GM21528 (cell line): Measurements from ENCODE around the gene LRRC17.
"Not testable (repeated sequence)": the region's sequence is repeated elsewhere in the genome, so short reads cannot be mapped to it uniquely, and the experiment has no call there.

Experiments
- ATAC-seq: cut with Tn5 transposase; IDR thresholded peaks from one replicate; pipeline ENCODE4 v1.9.1; 2021; ENCODE audit warnings: mild to moderate bottlenecking, moderate library complexity; ENCODE audit not compliant: unreplicated experiment, low FRiP score

LRRC17 gene

DNA sequence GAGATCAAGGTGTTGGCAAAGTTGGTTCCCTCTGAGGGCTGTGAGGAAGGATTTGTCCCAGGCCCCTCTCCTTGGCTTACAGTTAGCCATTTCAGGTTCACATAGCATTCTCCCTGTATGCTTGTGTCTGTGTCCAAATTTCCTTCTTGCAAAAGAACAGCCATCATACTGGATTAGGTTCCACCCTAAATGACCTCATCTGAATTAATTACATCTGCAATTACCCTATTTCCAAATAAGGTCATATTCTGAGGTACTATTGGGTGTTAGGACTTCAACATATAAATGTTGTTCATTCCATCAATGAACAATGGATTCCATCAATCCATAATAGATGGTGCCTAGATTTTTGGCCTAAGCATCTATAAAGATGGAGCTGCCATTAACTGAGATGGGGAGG, 16.2 kb upstream of the LRRC17 start:
- ATAC-seq, result no peak

GRCh38 chr7:102897211-102897631, 15.6 kb upstream of the LRRC17 start:
- ATAC-seq, result no peak

DNA sequence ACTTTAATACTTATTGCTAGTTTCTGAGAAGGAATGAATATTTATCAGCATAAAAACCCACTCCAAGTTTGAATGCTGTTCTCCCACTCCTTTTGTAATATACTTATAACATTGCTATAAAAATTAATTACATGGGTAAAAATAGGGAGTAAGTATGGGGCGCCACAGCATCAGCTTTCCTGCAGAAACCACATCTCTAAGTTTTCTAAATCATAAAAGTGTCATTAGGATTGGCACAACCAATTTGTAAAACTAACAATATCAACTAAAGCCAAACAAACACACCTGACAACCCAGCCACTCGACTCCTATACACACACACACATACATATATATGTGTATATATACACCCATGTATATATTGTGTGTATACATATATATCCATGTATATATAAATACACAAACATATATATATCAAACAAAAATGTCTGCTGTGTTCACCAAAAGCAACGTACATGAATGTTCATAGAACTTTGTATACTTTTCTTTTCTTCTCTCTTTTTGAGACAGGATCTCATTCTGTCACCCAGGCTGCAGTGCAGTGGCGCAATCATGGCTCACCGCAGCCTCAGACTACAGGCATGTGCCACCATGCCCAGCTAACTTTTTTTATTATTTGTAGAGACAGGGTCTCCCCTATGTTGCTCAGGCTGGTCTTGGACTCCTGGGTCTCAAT, 14.8 kb upstream of the LRRC17 start:
- no peak for ATAC-seq

- ATAC-seq, result no peak
Measured at GRCh38 chr7:102898532-102898859, 14.3 kb upstream of the LRRC17 start.

GRCh38 chr7:102902052-102902451, 10.7 kb upstream of the LRRC17 start:
- not testable (repeated sequence) for ATAC-seq

GRCh38 chr7:102903576-102903975, 9.2 kb upstream of the LRRC17 start:
- not testable (repeated sequence) for ATAC-seq

- ATAC-seq, result no peak
Measured at GRCh38 chr7:102908676-102909075, 4.1 kb upstream of the LRRC17 start.

DNA sequence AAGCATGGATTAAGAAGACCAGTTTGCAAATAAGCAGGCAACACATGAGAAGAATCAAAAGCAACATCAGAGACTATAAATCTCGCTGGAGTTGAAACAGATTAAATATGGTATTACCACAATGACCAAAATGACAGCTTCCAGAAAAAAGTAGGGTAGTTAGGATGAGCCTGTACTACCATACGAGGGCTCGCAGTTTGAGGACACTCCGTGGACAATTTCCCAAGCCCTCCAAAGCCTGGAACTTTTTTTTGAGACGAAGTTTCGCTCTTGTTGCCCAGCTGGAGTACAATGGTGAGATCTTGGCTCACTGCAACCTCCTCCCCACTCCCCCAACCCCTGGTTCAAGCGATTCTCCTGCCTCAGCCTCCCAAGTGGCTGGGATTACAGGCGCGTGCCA, 1.0 kb downstream of the LRRC17 start:
- no peak for ATAC-seq

- ATAC-seq, result no peak
Measured at GRCh38 chr7:102914585-102914984, 1.8 kb downstream of the LRRC17 start.

- ATAC-seq, result no peak
Measured at GRCh38 chr7:102916426-102916825, 3.6 kb downstream of the LRRC17 start.

- ATAC-seq, result no peak
Measured at GRCh38 chr7:102916881-102917280, 4.1 kb downstream of the LRRC17 start.

GRCh38 chr7:102917436-102918353, 4.9 kb downstream of the LRRC17 start:
- ATAC-seq, result no peak

GRCh38 chr7:102918845-102919244, 6.0 kb downstream of the LRRC17 start:
- ATAC-seq, result no peak

- no peak for ATAC-seq
Measured at GRCh38 chr7:102925976-102926782, 13.4 kb downstream of the LRRC17 start.

- ATAC-seq, result no peak
Measured at GRCh38 chr7:102926783-102927140, 14.0 kb downstream of the LRRC17 start.

GRCh38 chr7:102927312-102927933, 14.6 kb downstream of the LRRC17 start:
- ATAC-seq, result no peak

- ATAC-seq, result no peak
Measured at GRCh38 chr7:102931757-102932156, 19.0 kb downstream of the LRRC17 start.

GRCh38 chr7:102933763-102934162, 21.0 kb downstream of the LRRC17 start:
- ATAC-seq, result no peak

GRCh38 chr7:102934239-102934638, 21.4 kb downstream of the LRRC17 start:
- ATAC-seq, result no peak

DNA sequence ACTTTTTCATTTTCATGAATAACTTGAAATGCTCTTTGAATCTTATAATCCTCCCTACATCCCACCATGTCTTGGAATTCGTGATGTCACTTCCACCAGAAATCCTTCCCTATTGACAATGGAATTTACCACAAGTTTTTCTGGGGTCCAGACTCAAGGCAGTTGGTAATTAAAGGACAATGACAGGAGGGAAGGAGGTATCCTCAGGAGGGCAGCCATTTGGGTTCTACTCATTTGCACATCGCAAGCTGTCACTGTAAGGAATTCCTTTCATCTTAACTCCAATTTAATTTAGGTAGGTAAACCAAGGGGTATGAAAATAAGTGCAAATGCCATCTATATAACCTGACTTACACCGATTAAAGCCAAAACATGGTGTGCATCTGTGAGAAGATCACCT, 21.9 kb downstream of the LRRC17 start:
- ATAC-seq, result no peak
